GM18867 (cell line): ENCODE measurements around the gene EDC4.
"Not testable (repeated sequence)": the region's sequence is repeated elsewhere in the genome, so short reads cannot be mapped to it uniquely, and the experiment has no call there.

ENCODE experiments used
- ATAC-seq: cut with Tn5 transposase; IDR thresholded peaks from one replicate; pipeline ENCODE4 v1.9.1; 2021; ENCODE audit warnings: mild to moderate bottlenecking, moderate library complexity; ENCODE audit not compliant: unreplicated experiment

The EDC4 gene, protein sequence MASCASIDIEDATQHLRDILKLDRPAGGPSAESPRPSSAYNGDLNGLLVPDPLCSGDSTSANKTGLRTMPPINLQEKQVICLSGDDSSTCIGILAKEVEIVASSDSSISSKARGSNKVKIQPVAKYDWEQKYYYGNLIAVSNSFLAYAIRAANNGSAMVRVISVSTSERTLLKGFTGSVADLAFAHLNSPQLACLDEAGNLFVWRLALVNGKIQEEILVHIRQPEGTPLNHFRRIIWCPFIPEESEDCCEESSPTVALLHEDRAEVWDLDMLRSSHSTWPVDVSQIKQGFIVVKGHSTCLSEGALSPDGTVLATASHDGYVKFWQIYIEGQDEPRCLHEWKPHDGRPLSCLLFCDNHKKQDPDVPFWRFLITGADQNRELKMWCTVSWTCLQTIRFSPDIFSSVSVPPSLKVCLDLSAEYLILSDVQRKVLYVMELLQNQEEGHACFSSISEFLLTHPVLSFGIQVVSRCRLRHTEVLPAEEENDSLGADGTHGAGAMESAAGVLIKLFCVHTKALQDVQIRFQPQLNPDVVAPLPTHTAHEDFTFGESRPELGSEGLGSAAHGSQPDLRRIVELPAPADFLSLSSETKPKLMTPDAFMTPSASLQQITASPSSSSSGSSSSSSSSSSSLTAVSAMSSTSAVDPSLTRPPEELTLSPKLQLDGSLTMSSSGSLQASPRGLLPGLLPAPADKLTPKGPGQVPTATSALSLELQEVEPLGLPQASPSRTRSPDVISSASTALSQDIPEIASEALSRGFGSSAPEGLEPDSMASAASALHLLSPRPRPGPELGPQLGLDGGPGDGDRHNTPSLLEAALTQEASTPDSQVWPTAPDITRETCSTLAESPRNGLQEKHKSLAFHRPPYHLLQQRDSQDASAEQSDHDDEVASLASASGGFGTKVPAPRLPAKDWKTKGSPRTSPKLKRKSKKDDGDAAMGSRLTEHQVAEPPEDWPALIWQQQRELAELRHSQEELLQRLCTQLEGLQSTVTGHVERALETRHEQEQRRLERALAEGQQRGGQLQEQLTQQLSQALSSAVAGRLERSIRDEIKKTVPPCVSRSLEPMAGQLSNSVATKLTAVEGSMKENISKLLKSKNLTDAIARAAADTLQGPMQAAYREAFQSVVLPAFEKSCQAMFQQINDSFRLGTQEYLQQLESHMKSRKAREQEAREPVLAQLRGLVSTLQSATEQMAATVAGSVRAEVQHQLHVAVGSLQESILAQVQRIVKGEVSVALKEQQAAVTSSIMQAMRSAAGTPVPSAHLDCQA (N-terminal part only)

DNA sequence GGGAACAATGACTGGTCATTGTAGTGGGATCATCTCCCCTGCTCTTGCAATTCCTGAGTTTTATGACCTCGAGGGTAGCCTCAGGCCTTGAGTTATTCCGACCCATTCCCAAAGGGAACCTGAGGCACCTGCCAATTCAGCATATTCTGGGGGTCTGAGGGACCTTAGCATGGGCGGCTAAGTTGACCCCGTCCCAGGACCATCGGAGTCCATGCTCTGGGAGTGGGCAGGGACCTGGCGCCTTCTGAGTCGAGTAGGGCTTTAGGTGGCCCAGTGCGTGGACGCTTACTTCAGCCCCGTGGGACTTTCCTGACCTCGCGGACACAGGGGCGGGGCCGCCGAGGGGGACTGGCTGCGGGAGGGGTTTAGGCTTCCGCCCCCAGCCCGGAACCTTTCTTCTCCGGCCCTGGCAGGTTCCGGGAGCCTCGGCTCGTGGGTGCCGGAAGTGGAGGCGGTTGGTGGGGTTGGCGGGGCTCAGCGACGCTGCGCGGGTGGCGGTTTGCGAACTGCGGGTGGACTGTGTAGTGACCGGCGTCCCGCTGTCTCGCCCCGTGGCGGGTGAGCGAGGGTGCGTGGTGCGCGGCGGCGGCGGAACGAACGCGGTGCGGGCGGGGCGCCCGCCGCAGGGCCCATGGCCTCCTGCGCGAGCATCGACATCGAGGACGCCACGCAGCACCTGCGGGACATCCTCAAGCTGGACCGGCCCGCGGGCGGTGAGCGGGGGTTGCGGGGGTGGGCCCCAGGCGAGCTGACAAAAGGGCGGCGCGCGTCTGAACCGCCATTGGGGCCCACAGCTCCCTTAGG, at the start of gene EDC4:
Gene EDC4, plus strand, starts transcription at position 422 of the 804 bp plus-strand sequence. Its CDS starts 210 bp downstream, at position 632.
- peak; percentile 77 for ATAC-seq

DNA sequence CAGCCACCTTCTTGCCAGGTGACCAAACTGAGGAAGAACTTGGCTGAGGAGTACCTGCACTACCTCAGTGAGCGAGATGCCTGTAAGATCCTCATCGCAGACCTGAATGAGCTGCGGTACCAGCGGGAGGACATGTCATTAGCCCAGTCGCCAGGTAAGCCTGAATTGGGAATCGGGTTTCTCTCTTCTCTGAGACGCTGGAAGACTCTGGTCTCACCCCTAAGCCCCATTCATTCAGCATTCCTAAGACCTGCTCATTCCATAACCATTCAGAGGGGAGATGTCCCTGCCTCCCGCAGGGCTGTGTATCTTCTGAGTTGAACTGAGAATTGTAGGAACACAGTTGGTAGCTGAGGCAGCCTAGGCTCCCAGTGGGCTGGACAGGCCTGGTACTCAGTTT, 47.7 kb upstream of the EDC4 start:
- ATAC-seq, result no peak

- ATAC-seq, result no peak
Observed at GRCh38 chr16:67825906-67826305, 46.9 kb upstream of the EDC4 start.

GRCh38 chr16:67828651-67829050, 44.2 kb upstream of the EDC4 start:
- no peak for ATAC-seq

GRCh38 chr16:67833030-67833414, 39.8 kb upstream of the EDC4 start:
- no peak for ATAC-seq

DNA sequence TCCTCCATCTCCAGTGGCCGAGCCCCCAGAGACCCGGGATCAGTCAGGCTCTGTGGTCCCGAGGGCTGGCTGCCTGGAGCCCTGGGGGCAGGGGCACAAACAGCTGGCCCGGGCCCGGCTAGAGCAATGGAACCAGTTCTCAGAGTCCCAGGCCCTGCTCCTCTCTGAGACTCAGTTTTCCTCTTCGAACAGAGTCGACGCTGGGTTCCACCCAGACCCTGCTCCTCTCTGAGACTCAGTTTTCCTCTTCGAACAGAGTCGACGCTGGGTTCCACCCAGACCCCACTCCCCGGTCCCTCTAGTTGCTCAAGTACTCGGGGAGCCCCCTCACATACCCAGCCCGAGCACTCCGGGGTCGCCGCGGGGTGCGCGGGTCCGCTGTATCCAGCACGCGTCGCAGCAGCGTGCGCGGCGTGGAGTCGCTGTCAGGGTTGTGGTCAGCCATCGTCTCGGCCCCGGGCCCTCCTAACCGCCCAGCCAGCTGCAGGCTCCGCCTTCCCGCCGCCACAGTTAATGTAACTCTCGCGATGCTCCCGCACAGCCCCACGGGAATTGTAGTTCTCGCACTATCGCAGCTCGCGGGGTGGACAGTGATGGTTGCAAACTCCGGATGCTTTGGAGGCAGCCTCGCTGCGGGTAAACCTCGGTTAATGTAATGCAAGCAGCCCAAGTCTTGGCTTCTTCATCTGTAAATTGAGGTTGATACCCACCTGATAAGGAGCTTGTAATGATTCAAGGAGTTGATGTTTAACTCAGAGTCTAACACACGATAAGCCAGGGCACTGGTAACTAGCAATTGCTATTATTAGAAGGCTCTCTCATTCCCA, 39.2 kb upstream of the EDC4 start:
- ATAC-seq, result peak; percentile 96

- ATAC-seq, result no peak
Observed at GRCh38 chr16:67834242-67834614, 38.6 kb upstream of the EDC4 start.

GRCh38 chr16:67837190-67837589, 35.7 kb upstream of the EDC4 start:
- not testable (repeated sequence) for ATAC-seq

GRCh38 chr16:67837811-67838210, 35.0 kb upstream of the EDC4 start:
- no peak for ATAC-seq

GRCh38 chr16:67841198-67841815, 31.5 kb upstream of the EDC4 start:
- ATAC-seq, result no peak

DNA sequence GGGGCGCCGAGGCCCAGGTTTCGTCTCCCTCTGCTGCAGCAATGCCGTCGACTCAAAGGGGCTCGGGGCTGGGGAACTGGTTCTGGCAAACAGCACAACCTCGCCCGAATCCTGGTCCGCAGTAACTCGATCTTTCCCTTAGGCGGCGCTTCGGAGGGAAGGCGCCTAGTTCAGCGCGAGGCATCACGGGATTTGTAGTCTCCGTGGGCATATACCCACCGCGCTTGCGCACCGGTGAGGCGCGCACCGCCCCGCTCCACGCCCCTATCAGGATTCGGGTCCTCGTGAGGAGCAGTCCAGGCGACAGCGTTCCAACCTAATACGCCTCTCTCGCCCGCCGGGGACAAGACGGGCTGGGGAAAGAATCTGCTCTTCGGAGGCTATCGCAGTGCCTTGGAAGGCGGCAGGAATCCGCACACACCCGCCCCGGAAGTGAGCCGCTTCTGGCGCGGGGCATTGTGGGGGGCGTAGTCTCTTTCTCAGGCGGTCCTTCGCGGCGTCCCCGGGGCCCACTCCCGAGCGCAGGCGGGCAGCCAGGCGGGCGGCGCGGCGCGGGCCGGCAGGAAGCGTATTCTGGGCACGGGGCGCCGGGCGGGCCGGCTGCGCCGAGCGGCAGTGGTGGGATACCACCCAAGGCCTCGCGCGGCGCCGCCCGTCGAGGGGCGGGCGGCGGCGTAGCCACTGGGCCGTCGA, 30.9 kb upstream of the EDC4 start, which contains the start of gene THAP11:
Gene THAP11, plus strand, starts transcription at position 505 of the 693 bp plus-strand sequence. CDS start 235 bp downstream, outside the sequence.
- peak; percentile 45 for ATAC-seq

GRCh38 chr16:67842509-67843342, 30.1 kb upstream of the EDC4 start:
- peak; percentile 4 for ATAC-seq

DNA sequence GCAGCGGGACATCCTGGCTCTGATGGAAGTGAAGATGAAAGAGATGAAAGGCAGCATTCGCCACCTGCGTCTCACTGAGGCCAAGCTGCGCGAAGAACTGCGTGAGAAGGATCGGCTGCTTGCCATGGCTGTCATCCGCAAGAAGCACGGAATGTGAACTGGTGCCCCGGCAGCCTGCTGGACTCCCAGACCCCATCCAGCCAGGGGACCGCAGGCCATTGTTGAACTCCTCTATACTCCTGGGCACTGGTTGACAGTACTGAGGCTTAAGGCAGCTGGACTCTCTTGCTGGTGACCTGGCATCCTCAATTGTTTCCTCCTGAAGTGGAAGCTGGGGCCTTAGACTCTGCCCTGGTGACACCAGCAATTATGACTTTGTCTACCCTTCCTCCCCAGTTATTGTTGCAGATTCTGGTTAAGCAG, 29.5 kb upstream of the EDC4 start:
- ATAC-seq, result no peak

- no peak for ATAC-seq
Observed at GRCh38 chr16:67844497-67844896, 28.4 kb upstream of the EDC4 start.

DNA sequence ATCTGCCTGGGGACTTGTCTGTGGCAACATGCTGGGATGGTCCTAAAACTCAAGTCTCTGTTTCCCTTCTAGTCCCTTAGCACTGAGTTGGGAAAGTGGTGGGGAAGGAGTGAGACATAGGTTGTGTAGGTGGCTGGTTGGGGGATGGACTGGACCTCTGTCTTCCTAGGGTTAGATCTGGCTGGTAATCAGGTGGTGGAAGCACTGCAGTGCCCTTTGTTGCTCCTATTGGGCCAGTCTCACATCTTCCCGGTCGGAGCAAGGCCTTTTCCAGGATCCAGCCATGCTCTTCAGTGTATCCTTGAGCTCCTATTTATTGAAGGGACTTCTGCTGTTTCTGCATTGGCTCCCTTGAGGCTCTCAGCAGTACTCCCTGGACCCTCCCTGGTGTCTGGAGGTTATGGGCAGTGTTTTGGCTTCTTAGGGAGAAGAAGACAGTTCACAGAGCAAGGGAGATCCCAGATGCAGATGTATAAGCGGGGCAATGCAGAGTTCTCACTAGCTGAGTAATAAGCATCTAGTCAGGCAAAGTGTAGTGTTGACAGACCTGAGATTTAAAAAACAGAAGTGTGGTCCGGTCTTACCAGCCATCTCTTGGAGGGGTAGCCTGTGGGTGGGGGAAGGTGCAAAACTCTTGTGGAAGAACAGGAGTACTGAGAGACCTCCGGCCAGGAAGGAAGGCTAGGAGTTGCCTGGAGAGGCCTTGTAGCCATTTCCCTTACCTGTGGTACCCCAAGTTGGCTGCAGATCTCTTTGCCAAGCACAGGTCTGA, 27.4 kb upstream of the EDC4 start:
- ATAC-seq, result no peak

- no peak for ATAC-seq
Observed at GRCh38 chr16:67846063-67846319, 26.9 kb upstream of the EDC4 start.
